COR-L47 (cell line): ENCODE data around the gene CCDC9B.

Experiments used
- DNase-seq: peaks from one replicate; lab custom pipeline; 2025; lab: John Stamatoyannopoulos, UW

Gene CCDC9B

GRCh38 chr15:40307421-40308211, 33.1 kb downstream of the CCDC9B start, which contains the start of gene PLCB2:
Gene PLCB2 (minus strand): TSS chr15:40307935. CDS start chr15:40307672, 263 bp downstream.
- peak; percentile 3 for DNase-seq

GRCh38 chr15:40306908-40307307, 33.8 kb downstream of the CCDC9B start:
- DNase-seq, result no peak

GRCh38 chr15:40306371-40306770, 34.4 kb downstream of the CCDC9B start:
- no peak for DNase-seq

GRCh38 chr15:40305281-40305680, 35.5 kb downstream of the CCDC9B start:
- no peak for DNase-seq

DNA sequence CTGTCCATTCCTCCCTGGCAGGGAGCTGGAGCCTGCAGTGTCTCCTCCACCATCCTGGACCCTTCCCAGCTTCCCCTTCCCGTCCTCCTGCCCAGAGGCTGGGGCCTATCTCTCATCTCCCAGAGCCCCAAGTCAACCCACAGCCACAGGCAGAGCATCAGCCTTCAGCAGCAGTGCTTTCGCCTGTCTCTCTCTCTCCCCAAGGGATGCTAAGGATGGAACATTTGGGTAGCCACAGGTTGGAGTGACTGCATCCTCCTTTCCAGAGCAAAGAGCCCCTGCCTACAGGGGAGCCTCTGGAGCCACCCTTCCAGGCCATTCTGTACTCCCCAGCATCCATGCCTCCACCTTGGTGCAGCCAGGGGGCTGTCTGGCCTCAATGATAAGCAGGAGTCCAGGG, 37.2 kb downstream of the CCDC9B start:
- no peak for DNase-seq

GRCh38 chr15:40302981-40303380, 37.8 kb downstream of the CCDC9B start:
- no peak for DNase-seq

- DNase-seq, result no peak
Measured at GRCh38 chr15:40302288-40302886, 38.4 kb downstream of the CCDC9B start.

GRCh38 chr15:40301467-40302179, 39.1 kb downstream of the CCDC9B start:
- no peak for DNase-seq

GRCh38 chr15:40300771-40301170, 40.0 kb downstream of the CCDC9B start:
- no peak for DNase-seq

DNA sequence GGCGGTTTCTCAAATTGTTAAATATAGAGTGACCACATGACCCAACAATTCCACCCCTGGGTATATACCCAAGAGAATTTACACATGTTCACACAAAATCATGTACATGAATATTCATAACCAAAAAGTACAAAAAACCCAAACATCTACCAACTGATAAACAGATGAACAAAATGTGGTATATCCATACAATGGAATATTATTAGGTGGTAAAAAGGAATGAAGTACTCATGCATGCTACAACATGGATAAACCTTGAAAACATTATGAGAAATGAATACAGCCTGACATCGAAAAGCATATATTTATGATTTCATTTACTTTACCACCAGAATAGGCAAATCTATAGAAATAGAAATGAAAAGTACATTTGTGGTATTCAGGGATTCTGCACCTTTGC, 40.4 kb downstream of the CCDC9B start:
- no peak for DNase-seq

GRCh38 chr15:40298216-40298935, 42.4 kb downstream of the CCDC9B start:
- DNase-seq, result no peak

DNA sequence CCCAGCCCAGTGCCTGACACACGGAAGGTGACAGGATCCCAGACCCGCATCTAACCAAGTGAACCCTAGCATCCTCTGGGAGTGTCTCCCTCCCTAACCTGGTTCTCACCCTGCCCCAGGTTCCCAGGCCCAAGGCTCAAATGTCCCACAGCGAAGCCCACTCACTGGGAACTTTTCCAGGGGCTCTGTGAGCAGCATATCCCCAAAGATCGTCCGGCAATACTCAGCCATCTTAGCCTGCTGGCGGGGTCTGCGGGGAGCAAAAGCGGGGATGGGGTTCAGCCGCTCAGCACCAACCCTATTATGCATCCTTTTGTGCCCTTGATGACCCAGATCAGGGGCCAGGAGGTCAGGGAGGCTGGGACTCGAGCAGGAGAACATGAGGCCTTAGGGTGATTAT, 43.4 kb downstream of the CCDC9B start:
- DNase-seq, result no peak

- DNase-seq, result no peak
Measured at GRCh38 chr15:40296561-40297230, 44.0 kb downstream of the CCDC9B start.

- no peak for DNase-seq
Measured at GRCh38 chr15:40295877-40296560, 44.7 kb downstream of the CCDC9B start.

DNA sequence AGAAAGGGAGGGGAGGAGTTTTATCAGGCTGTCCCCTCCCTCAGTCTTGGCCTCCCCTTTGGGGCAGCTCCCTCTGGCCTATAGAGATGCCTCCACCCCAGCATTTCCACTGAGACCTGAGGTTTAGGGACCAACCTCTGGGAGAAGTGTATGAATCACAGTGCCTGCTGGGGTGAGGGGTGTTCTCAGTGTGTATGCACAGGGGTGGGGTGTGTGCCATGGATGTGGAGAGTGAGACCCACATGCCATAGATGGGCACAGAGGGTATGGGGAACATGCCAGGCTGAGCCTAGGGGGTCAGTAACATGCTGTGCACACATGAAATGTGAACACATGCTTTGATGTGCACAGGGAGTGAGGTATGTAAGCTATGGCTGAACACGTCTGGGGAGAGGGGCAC, 45.4 kb downstream of the CCDC9B start:
- no peak for DNase-seq

GRCh38 chr15:40293905-40294895, 46.5 kb downstream of the CCDC9B start:
- DNase-seq, result no peak

- DNase-seq, result no peak
Measured at GRCh38 chr15:40293006-40293405, 47.7 kb downstream of the CCDC9B start.

DNA sequence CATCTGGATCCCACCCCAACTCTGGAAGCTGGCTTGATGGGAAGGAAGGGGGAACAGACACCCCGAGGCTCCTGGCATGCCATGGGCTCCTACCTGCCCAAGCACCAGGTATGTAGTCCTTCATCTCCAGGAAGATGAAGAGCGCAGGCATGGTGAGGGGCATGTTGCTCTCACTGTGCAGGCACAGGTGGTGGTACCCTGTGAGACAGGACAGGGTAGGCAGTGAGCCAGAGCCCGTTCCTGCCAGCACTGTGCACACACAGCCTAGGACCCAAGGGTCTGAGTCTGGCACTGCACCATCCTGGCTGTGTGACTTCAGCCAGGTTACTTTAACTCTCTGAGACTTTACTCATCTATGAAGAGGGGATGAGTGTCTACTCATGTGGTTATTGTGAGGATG, 48.5 kb downstream of the CCDC9B start:
- no peak for DNase-seq

DNA sequence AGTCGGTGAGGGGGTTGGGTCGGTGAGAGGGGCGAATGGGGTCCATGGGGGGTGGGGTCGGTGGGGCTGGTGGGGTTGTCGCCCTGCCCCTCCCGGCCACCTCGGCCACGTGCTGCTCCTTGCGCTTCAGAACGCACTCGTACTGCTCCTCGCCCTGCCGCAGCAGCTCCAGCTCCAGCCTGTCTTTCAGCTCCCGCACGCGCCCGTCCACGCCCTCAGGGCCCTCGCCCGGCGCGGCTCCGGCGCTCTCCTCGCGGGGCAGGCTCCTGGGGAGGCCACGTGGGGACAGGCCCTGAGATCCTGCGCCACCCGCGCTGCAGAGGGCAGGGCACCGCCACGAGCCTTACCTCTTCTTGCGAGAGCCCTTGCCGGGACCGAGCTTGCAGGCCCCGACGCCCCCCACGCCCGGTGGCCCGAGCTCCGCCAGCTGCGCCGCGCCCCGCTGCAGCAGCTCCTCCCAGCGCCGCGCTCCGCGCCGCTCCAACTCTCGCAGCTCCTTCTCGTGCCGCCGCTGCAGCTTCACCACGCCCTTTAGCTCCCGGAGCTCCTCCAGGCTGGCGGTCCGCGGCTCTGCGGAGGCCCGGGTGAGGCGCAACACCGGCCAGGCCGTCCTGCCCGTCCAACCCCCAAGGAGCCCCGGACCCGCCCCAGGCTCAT, 49.7 kb downstream of the CCDC9B start:
- peak; percentile 60 for DNase-seq
